ENCODE measurements around the gene NBL1. TPM values are rescaled to one million over a fixed set of nuclear protein-coding genes. Genes with fewer than 3 reads are reported as not detected.

Gene NBL1
- total and polyA plus RNA-seq, 8 donors: 63.2 to 257 (median 101) TPM

DNA sequence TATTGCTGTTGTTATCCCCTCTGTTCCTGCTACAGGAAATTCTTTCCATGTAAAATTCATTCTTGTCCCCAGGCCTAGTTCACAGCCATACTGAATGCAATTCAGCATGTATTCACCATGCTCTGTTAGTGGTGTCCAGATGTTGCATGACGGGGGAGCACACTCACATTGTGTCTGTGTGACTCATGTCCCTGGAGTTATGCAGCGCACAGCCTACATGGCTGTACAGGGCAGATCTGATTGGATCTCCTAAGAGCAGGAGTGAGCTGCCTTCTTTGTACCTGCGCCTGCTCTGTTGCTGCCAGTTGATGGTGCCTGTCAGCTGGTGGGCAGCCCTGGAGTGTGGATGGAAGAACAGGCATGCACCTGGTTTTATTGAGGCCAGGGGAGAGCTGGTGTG, 38.1 kb downstream of the NBL1 start:
- intact Hi-C loops (cut with DNase I; ENCODE audit: low total_unique reads): no loop called here
- 85 to 98% (median 90%) methylated on average over 3 of the region's 3 CpGs for WGBS, 5 donors
- H3K4me3 ChIP-seq: no peak overlapping the region

DNA sequence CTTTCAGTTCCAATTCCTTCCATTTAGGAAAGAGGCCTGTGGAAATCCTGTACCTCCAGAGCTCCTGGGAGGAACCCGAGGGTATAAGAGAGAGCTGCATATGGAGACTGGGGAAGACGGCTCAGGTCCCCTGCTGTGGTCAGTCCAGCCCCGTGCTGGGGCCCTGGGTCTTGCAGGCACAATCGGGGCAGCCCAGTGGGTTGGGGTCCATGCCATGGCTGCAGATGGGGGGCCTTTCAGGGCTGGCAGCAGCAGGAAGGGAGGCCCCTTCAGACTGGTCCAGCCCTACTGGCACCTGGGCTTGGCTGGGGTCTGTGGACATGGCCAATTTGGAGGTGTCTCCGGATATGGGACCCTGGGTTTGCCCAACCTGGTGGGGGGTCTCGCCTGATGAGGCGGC, 38.8 kb downstream of the NBL1 start:
- Histone ChIP-seq H3K4me1 (no peaks in the 10 kb centered on the region), H3K9me3 (peaks cover 0 to 7% (median 2%) of the 10 kb centered on the region in 4 donors), H3K27ac (no peak overlapping the region), H3K27me3 (no peaks in the 10 kb centered on the region), H3K36me3 (peaks cover 10 to 65% (median 45%) of the 10 kb centered on the region in 4 donors), H3K4me3 (no peak overlapping the region)
- DNase-seq: no peak
- WGBS, 5 donors: 59 to 86% (median 78%) methylated on average over 4 to 7 of the region's 7 CpGs
- no peak for TF ChIP-seq POLR2AphosphoS5 (IDR thresholded peaks at IDR 0.05)
- no peak for TF ChIP-seq POLR2A (IDR thresholded peaks at IDR 0.05)
- no peak for TF ChIP-seq EP300 (IDR thresholded peaks at IDR 0.05)
- TF ChIP-seq, protein P1, sequence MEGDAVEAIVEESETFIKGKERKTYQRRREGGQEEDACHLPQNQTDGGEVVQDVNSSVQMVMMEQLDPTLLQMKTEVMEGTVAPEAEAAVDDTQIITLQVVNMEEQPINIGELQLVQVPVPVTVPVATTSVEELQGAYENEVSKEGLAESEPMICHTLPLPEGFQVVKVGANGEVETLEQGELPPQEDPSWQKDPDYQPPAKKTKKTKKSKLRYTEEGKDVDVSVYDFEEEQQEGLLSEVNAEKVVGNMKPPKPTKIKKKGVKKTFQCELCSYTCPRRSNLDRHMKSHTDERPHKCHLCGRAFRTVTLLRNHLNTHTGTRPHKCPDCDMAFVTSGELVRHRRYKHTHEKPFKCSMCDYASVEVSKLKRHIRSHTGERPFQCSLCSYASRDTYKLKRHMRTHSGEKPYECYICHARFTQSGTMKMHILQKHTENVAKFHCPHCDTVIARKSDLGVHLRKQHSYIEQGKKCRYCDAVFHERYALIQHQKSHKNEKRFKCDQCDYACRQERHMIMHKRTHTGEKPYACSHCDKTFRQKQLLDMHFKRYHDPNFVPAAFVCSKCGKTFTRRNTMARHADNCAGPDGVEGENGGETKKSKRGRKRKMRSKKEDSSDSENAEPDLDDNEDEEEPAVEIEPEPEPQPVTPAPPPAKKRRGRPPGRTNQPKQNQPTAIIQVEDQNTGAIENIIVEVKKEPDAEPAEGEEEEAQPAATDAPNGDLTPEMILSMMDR (IDR thresholded peaks at IDR 0.05): no peak
- intact Hi-C loops (cut with DNase I; ENCODE audit: low total_unique reads): no loop called here

More for the DNA sequence above, 38.1 kb downstream of the NBL1 start:
- Histone ChIP-seq H3K27me3 (no peaks in the 10 kb centered on the region), H3K36me3 (peaks cover 4 to 59% (median 39%) of the 10 kb centered on the region in 4 donors), H3K9me3 (peaks cover 0 to under 1% (median under 1%) of the 10 kb centered on the region in 4 donors), H3K4me1 (no peaks in the 10 kb centered on the region), H3K27ac (no peak overlapping the region)
- DNase-seq: no peak
- TF ChIP-seq POLR2A (IDR thresholded peaks at IDR 0.05) (no peak), POLR2AphosphoS5 (IDR thresholded peaks at IDR 0.05) (no peak), EP300 (IDR thresholded peaks at IDR 0.05) (no peak)
- TF ChIP-seq, protein P1 (IDR thresholded peaks at IDR 0.05): no peak

DNA sequence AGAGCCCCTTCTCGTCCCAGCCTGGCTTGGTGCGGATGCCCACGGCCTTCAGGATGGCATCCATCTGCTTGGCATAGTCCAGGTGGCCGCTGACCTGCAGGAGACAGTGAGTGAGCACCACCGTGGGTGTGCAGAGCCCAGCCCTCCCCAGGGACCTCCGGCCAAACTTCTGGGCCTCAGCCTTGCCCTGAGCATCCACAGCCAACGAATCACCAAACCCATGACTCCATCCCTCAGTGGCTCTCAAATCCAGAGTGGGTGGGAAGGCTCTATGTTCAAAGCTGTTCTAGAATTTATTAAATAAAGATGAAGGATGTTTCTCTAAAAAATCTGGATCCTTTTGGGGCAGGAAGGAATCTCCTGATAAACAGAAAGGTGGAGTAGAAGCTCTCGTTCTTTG, 39.2 kb downstream of the NBL1 start:
- peaks cover 15 to 70% (median 50%) of the 10 kb centered on the region in 4 donors for H3K36me3 ChIP-seq
- TF ChIP-seq EP300 (IDR thresholded peaks at IDR 0.05) (no peak), POLR2A (IDR thresholded peaks at IDR 0.05) (no peak), POLR2AphosphoS5 (IDR thresholded peaks at IDR 0.05) (no peak)
- TF ChIP-seq, protein P1 (IDR thresholded peaks at IDR 0.05): no peak
- no peaks in the 10 kb centered on the region for H3K4me1 ChIP-seq
- WGBS, 5 donors: 90 to 96% (median 92%) methylated on average over 3 to 8 of the region's 8 CpGs
- peaks cover 0 to 8% (median 2%) of the 10 kb centered on the region in 4 donors for H3K9me3 ChIP-seq
- H3K27me3 ChIP-seq: no peaks in the 10 kb centered on the region
- intact Hi-C loops (cut with DNase I; ENCODE audit: low total_unique reads): no loop called here
- H3K27ac ChIP-seq: no peak overlapping the region
- no peak overlapping the region for H3K4me3 ChIP-seq
- no peak for DNase-seq

DNA sequence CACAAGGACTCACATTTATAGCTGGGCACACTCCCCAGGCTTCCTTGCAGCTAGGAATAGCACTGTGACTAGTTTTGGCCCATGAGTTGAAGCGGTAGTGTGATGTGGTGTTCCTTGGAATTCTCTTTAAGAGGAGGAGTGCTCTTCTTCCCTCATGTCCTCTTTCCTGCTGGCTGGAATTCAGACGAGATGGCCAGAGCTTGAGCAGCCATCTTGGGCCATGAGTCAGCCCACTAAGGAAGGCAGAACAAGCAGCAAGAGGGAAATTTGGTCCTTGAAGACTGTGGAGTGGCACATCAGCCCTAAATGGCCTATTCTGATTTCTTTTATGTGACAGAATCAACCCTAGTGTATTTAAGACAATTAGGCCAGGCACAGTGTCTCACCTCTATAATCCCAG, 40.6 kb downstream of the NBL1 start:
- no peaks in the 10 kb centered on the region for H3K4me1 ChIP-seq
- H3K36me3 ChIP-seq: peaks cover 19 to 83% (median 63%) of the 10 kb centered on the region in 4 donors
- H3K4me3 ChIP-seq: no peak overlapping the region
- no peak for TF ChIP-seq POLR2AphosphoS5 (IDR thresholded peaks at IDR 0.05)
- no peak for TF ChIP-seq POLR2A (IDR thresholded peaks at IDR 0.05)
- TF ChIP-seq, protein P1 (IDR thresholded peaks at IDR 0.05): no peak
- no peak for TF ChIP-seq EP300 (IDR thresholded peaks at IDR 0.05)
- peaks cover 0 to 8% (median 2%) of the 10 kb centered on the region in 4 donors for H3K9me3 ChIP-seq
- WGBS, 5 donors: 84 to 98% (median 97%) methylated on average over 2 of the region's 2 CpGs
- intact Hi-C loops (cut with DNase I; ENCODE audit: low total_unique reads): no loop called here
- H3K27ac ChIP-seq: no peak overlapping the region
- H3K27me3 ChIP-seq: no peaks in the 10 kb centered on the region
- DNase-seq: no peak
